ENCODE data around the gene RBMS3. TPM values are rescaled to one million over a fixed set of nuclear protein-coding genes. Genes with fewer than 3 reads are reported as not detected.
"Not testable (repeated sequence)": the region's sequence is repeated elsewhere in the genome, so short reads cannot be mapped to it uniquely, and the experiment has no call there.

Gene RBMS3
- total RNA-seq, 2 donors from 2014 or later: 27.3 to 51.4 TPM

DNA sequence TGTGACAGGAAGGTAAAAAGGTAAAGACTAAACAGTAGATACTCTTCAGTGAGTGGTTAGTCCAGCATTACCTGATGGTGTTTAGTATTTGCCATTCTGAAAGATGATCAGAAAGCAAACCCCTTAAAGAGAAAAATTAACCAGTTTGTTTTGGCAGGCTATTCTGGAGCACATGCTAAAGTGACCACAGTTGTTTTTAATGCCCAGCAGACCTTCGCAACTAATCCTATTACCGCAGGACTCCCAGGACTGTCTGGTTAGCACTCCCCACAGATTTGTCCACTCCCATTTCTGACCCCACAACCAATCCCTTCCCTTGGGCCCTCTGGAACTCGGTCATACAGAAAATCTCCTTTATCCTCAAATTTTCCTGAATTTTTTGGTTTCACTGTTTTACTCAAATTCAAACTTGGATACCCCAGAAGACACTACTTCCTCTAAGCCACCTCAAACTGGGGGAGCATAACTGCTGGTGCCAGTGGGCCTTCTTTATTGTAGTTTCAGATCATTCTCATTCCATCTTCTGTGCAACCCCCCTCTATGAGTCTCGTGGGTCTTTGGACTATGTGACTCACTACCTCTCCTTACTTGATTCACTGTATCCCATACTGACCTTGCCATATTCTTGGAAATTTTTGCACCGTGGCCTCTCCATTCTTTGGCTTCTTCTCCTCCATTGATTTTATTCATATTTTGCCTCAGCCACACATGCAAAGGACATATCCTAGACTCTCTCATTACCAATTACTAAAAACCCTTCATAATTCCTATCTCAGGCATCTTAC, 104.4 kb downstream of the RBMS3 start:
- Histone ChIP-seq H3K27me3 (no peaks in the 10 kb centered on the region), H3K36me3 (no peaks in the 10 kb centered on the region), H3K9me3 (no peaks in the 10 kb centered on the region), H3K27ac (peak overlapping the region; percentile 14 to 41), H3K4me1 (peaks cover 0 to 21% of the 10 kb centered on the region in 2 donors), H3K4me3 (no peak overlapping the region)
- DNase-seq (ENCODE audit: low spot score): no peak
- TF ChIP-seq, protein P1, sequence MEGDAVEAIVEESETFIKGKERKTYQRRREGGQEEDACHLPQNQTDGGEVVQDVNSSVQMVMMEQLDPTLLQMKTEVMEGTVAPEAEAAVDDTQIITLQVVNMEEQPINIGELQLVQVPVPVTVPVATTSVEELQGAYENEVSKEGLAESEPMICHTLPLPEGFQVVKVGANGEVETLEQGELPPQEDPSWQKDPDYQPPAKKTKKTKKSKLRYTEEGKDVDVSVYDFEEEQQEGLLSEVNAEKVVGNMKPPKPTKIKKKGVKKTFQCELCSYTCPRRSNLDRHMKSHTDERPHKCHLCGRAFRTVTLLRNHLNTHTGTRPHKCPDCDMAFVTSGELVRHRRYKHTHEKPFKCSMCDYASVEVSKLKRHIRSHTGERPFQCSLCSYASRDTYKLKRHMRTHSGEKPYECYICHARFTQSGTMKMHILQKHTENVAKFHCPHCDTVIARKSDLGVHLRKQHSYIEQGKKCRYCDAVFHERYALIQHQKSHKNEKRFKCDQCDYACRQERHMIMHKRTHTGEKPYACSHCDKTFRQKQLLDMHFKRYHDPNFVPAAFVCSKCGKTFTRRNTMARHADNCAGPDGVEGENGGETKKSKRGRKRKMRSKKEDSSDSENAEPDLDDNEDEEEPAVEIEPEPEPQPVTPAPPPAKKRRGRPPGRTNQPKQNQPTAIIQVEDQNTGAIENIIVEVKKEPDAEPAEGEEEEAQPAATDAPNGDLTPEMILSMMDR (IDR thresholded peaks at IDR 0.05): no peak

DNA sequence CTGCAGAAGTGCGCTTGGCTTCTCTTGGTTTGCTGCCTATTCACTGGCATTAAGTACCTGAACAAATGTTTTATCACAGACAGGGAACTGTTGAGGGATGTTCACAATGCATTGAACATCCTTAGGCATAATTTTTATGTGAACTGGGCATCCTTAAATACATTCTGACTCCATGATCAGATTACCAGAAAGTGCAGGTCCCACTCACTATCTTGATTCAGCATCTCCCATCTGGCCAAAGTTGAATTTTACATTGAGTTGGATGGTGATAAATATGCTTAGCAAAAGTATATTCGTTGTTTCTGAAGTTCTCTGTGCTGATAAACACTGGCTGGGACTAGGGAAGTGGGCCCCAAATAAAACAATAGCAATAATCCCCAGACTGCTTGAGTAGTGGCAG, 108.5 kb downstream of the RBMS3 start:
- Histone ChIP-seq H3K9me3 (no peaks in the 10 kb centered on the region), H3K27me3 (no peaks in the 10 kb centered on the region), H3K27ac (no peak overlapping the region), H3K36me3 (no peaks in the 10 kb centered on the region), H3K4me3 (no peak overlapping the region), H3K4me1 (peaks cover 0 to 6% of the 10 kb centered on the region in 2 donors)
- no peak for DNase-seq (ENCODE audit: low spot score)
- TF ChIP-seq, protein P1 (IDR thresholded peaks at IDR 0.05): no peak

DNA sequence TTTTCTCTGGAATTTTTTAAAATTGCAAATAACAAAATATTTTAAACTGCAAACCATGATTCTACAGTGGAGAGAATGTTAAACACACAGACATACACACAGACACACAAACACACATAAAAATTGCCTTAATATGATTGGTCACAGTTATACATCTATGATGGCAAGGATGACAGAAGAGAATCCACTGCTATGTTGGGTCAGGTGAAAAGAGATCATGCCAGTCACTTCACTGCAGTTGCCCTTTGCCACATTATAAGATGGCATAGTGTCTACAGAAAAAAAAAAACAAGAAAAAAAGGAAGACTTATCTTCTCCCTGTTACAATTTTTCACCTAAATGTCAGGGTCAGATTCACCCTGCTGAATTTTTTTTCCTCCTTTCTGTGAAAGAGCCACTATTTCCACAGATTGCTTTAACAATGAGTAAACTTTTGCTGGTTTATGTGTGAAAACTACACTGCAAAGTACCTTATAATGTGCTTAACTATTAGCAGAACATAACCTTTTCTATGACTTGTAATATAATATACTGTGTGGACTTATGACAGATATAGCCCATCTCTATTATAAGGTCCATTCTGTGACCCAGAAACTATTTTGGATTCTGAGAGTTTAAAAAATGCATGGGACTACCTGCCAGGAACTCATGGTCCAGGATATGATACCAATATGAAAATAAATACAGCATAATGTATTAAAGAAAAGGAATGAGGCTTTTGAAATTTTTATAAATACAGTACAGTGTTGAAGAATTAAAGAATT, 111.9 kb downstream of the RBMS3 start:
- TF ChIP-seq, protein P1 (IDR thresholded peaks at IDR 0.05): no peak
- Histone ChIP-seq H3K27me3 (no peaks in the 10 kb centered on the region), H3K4me3 (no peak overlapping the region), H3K36me3 (no peaks in the 10 kb centered on the region), H3K9me3 (no peaks in the 10 kb centered on the region), H3K4me1 (no peaks in the 10 kb centered on the region), H3K27ac (no peak overlapping the region)
- DNase-seq (ENCODE audit: low spot score): no peak

DNA sequence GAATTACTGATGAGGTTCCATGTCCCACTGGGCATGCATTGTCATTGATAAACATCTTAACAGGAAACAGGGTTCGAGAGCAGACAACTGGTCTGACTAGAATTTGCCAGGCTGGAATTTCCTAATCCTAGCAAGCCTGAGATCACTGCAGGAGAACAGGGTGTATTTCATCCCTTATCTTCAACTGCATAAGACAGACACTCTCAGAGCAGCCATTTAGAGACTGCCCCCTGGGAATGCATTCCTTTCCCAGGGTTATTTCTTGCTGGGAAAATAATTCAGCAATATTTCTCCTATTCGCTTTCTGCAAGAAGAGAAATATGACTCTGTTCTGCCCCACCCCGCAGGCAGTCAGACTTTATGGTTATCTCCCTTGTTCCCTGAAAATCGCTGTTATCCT, 113.1 kb downstream of the RBMS3 start:
- not testable (repeated sequence) for H3K4me3 ChIP-seq; DNase-seq (ENCODE audit: low spot score); H3K27me3 ChIP-seq; H3K4me1 ChIP-seq; H3K27ac ChIP-seq; H3K36me3 ChIP-seq; H3K9me3 ChIP-seq

DNA sequence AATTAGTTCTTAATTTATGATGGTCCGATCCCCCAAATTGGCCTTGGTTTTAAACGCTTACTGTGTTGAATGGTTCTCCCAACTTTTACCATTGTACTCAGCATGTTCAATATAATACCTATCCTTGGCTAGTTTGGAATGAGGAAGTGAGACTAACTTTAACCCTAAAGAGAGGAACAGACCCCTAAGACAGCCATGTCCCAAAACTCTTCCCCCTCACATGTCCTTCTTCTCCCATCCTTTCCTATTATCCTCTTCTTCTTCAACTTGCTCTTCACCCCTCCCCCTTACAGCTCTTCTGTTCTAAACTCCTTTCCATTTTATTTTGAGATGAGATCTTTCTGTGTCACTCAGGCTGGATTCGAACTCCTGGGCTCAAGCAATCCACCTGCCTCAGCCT, 116.5 kb downstream of the RBMS3 start:
- H3K27me3 ChIP-seq: no peaks in the 10 kb centered on the region
- no peaks in the 10 kb centered on the region for H3K36me3 ChIP-seq
- peaks cover 0 to 6% of the 10 kb centered on the region in 2 donors for H3K4me1 ChIP-seq
- TF ChIP-seq, protein P1 (IDR thresholded peaks at IDR 0.05): no peak
- no peaks in the 10 kb centered on the region for H3K9me3 ChIP-seq
- H3K27ac ChIP-seq: no peak overlapping the region
- no peak for DNase-seq (ENCODE audit: low spot score)
- H3K4me3 ChIP-seq: no peak overlapping the region

DNA sequence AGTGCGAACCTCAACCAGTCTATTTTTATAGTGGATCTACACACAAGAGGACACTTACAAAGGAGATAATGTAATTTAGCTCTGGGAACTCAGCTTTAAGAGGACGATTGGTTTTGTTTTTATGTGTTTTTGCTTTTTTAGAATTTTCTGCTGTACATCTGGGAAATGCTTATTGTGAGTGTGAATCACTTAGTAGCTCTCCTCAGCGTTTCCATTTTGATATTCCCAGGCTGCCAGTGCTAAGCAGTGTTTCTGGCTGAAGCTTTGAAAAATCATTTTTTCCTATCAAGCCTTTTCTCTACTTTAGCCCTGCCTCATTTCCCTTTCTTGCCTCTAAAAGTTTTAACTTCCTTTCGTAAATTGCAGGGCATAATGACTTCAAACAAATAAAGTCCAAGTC, 117.9 kb downstream of the RBMS3 start:
- Histone ChIP-seq H3K9me3 (no peaks in the 10 kb centered on the region), H3K4me1 (peaks cover 0 to 6% of the 10 kb centered on the region in 2 donors), H3K27me3 (no peaks in the 10 kb centered on the region), H3K36me3 (no peaks in the 10 kb centered on the region), H3K4me3 (no peak overlapping the region), H3K27ac (no peak overlapping the region)
- TF ChIP-seq, protein P1 (IDR thresholded peaks at IDR 0.05): no peak
- DNase-seq (ENCODE audit: low spot score): no peak
